NB4 (cell line): ENCODE data around the gene CAB39.

Experiments
- MYC ChIP-seq: IDR thresholded peaks from 2 replicates; pipeline ENCODE4 v1.6.1; 2011; ENCODE audit warnings: low read depth, low read length
- POLR2A ChIP-seq: IDR thresholded peaks from 2 replicates; pipeline ENCODE4 v1.6.1; 2011; ENCODE audit warnings: mild to moderate bottlenecking; ENCODE audit not compliant: insufficient read length; ENCODE audit errors: extremely low read depth
- TF ChIP-seq, protein P1 (sequence below): IDR thresholded peaks from one replicate; pipeline ENCODE4 v1.5.1; 2012; ENCODE audit warnings: low read depth, low read length
- TF ChIP-seq, protein P2 (sequence below): IDR thresholded peaks from 2 replicates; pipeline ENCODE4 v1.6.1; 2011; ENCODE audit warnings: low read depth, low read length

DNA sequence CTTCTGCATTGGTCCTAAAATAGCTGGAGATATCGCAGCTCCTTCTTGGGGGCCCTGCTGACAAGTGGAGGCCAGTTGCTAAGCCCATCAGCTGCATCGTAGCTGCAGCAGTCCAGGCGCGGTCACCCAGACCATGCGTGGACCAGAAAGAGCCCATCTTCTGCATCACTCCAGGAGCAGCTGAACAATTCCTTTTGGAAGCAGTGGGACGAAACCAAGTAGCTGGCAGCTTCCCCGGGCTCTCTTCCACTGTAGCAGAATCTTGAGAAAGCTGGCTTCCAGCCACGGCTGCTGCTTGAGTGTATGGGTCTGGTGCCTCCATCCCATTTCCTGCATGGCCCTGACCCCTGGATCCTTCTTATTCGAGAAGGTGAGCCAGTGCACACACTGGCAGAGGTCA is 22.2 kb upstream of the CAB39 start:
- no peak for TF ChIP-seq MYC
- TF ChIP-seq, protein P1, sequence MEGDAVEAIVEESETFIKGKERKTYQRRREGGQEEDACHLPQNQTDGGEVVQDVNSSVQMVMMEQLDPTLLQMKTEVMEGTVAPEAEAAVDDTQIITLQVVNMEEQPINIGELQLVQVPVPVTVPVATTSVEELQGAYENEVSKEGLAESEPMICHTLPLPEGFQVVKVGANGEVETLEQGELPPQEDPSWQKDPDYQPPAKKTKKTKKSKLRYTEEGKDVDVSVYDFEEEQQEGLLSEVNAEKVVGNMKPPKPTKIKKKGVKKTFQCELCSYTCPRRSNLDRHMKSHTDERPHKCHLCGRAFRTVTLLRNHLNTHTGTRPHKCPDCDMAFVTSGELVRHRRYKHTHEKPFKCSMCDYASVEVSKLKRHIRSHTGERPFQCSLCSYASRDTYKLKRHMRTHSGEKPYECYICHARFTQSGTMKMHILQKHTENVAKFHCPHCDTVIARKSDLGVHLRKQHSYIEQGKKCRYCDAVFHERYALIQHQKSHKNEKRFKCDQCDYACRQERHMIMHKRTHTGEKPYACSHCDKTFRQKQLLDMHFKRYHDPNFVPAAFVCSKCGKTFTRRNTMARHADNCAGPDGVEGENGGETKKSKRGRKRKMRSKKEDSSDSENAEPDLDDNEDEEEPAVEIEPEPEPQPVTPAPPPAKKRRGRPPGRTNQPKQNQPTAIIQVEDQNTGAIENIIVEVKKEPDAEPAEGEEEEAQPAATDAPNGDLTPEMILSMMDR = no peak
- TF ChIP-seq POLR2A = no peak
- TF ChIP-seq, protein P2, sequence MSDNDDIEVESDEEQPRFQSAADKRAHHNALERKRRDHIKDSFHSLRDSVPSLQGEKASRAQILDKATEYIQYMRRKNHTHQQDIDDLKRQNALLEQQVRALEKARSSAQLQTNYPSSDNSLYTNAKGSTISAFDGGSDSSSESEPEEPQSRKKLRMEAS = no peak
